ENCODE results near the gene WFS1.

DNA sequence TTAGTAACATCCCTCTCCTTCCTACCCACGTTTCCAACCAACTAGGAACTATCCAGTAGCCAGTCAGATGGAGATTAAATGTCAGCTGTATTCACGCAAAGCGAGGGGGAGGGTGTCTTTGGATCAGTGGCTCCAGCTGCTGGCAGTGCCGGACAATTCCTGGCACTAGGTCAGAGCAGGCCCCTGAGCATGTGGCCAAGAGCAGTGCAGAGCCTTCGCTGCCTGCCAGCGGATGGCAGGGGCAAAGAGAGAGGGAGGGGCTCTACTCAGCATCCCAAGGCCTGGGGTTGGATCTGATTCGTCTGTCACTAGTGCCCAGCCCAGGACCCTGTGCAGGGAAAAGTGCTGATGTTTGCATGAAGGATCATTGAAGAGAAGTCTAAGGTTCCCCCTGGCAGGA lies 40.6 kb upstream of the WFS1 start:
- TF ChIP-seq POLR2A (IDR thresholded peaks at IDR 0.05): no peak
- TF ChIP-seq, protein P1, sequence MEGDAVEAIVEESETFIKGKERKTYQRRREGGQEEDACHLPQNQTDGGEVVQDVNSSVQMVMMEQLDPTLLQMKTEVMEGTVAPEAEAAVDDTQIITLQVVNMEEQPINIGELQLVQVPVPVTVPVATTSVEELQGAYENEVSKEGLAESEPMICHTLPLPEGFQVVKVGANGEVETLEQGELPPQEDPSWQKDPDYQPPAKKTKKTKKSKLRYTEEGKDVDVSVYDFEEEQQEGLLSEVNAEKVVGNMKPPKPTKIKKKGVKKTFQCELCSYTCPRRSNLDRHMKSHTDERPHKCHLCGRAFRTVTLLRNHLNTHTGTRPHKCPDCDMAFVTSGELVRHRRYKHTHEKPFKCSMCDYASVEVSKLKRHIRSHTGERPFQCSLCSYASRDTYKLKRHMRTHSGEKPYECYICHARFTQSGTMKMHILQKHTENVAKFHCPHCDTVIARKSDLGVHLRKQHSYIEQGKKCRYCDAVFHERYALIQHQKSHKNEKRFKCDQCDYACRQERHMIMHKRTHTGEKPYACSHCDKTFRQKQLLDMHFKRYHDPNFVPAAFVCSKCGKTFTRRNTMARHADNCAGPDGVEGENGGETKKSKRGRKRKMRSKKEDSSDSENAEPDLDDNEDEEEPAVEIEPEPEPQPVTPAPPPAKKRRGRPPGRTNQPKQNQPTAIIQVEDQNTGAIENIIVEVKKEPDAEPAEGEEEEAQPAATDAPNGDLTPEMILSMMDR (IDR thresholded peaks at IDR 0.05): no peak
